Fibroblast of peridontal ligament (primary cell): ENCODE measurements around the gene RSAD2.
"Not testable (repeated sequence)": the region's sequence is repeated elsewhere in the genome, so short reads cannot be mapped to it uniquely, and the experiment has no call there.

ENCODE experiments used
- DNase-seq: peaks from one replicate; pipeline ENCODE4 v3.0.0-alpha.2; 2010; ENCODE audit errors: extremely low read depth

Gene RSAD2

GRCh38 chr2:6877402-6878304, at the start of gene RSAD2:
RSAD2 (plus strand) TSS chr2:6877777; CDS start chr2:6877801, 24 bp downstream.
- peak; percentile 61 for DNase-seq

DNA sequence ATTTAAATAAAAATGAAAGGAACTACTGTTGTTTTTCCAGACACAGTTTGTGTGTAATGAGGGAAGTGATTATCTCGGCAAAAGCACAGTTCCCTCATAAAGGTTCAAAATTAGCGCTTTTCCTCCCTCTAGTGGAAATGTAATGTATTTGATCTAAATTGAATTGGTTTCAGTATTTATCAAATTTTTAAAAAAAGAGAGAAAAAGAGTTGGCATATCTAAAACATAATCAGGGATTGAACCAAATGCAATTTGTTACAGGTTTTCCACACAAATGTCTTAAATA, 49.3 kb upstream of the RSAD2 start:
- DNase-seq = peak; percentile 75

DNA sequence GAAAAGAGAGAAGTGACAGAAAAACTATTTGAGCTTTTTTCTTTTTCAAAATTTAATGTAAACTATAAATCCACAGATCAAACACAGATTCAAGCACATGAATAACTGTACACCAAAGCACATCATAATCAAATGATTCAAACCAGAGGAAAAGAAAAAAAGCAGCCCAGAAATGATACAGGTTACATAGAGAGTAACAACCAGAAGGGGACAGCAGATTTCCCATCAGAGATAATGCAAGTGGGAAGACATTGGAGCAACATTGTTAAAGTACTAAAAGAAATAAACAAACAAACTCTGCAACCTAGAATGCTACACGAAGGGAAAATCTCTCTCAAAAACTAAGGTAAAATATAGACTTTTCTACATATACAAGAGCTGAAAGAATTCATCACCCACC, 46.3 kb upstream of the RSAD2 start:
- DNase-seq = no peak

- DNase-seq = no peak
Observed at GRCh38 chr2:6832596-6833299, 44.8 kb upstream of the RSAD2 start.

DNA sequence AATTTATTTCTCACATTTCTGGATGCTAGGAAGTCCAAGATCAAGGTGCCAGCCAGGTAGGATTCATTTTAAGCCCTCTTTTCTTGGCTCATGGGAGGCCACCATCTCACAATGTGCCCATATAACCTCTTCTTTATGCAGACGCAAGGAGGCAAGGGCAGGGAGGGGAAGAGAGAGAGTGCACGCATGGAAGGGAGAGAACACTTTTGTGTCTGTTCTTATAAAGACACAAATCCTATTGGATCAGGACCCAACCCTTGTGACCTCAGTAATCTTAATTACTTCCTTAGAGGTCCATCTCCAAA, 44.3 kb upstream of the RSAD2 start:
- no peak for DNase-seq

DNA sequence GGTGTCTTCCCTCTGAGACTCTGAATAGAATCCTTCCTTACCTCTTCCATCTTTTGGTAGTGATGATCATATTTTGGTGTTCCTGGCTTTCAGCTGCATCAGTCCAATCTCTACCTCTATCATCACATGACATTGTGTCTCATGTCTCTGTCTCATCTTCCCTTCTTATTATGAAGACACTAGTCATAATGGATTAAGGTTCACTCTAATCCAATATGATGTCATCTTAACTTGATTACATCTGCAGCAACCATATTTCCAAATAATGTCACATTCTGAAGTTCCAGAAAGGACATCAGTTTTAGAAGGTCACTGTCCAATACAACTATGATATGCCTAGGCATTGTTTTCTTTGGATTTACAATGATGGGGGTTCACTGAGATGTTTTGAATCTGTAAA, 43.4 kb upstream of the RSAD2 start:
- no peak for DNase-seq

- DNase-seq = no peak
Observed at GRCh38 chr2:6835467-6835866, 42.1 kb upstream of the RSAD2 start.

- no peak for DNase-seq
Observed at GRCh38 chr2:6838673-6839319, 38.8 kb upstream of the RSAD2 start.

GRCh38 chr2:6841537-6842287, 35.9 kb upstream of the RSAD2 start:
- DNase-seq = no peak

DNA sequence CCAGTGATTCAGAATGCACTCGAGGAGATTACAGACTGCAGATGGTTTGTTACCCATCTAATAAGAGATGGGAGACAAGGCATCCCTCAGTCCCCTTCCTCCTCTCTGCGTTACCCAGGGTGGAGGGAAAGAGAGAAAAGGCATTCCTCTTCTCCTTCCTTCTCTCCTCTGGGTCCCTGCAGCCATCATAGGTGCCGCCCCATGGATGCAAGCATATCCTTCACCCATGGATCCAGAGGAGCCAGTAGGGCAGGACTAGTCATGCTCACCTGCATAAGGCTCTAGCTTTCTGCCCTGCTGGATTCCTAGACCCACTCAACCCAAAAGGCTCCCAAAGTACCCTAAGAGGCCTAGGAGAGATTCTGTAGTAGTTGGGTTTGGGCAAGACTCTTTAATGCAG, 32.3 kb upstream of the RSAD2 start:
- DNase-seq = peak; percentile 16

- DNase-seq = no peak
Observed at GRCh38 chr2:6845903-6846302, 31.7 kb upstream of the RSAD2 start.

DNA sequence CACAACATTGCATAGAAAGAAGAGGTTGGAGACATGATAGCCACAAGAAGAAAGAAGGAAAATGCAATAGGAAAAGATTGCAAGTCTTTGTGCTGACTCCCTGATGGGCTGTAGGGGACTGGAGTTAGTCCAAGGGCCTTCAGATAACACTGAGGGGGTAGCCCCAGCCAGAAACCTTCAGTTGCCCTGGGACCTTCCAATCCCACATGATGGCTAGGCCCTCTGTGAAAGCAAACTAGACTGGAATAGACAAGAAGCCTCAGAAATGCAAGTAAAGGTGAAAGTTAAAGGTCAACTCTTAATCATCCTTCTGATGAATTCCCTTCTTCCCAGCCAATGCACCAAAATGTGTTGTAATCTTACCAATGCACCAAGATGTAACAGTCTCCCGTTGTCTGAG, 31.0 kb upstream of the RSAD2 start:
- DNase-seq = no peak

GRCh38 chr2:6846967-6847681, 30.5 kb upstream of the RSAD2 start:
- no peak for DNase-seq

DNA sequence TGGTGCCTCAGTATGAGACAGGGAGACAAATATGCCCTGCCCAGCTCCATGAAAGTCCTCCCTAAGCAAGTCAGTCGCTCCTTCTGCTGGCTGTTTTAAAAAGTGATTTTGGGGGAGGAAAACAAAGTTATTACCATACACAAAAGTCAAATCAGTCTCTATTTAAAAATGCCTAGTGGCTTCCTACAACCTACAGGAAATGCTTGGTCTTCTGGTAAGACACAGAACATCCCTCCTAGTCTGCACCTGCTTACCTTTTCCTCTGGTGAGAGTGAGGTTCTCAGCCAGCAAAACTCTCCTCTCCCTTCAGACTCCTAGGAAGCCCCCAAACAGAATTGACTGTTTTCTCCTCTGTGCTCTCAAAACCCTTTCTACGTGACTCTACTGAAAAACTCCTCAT, 25.4 kb upstream of the RSAD2 start:
- no peak for DNase-seq

DNA sequence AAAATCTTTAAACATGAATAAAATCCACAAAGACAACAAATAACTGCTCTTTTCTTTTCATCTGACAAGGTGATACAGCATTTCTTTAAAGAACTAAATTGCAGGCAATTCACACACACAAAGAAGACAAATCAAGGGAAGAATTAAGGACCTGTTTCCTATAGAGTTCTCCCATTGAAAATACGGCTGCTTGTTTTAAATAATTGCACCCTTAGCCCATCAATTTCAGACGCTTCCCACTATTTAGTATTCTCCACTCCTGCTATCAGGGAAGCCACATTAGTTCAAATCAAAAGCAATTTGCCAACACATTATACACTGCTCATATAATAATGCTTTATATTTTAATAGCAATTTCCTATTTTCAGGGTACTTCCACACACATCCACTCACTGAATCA, 23.2 kb upstream of the RSAD2 start:
- DNase-seq = no peak

GRCh38 chr2:6855860-6856547, 21.6 kb upstream of the RSAD2 start:
- no peak for DNase-seq

GRCh38 chr2:6856548-6856920, 21.0 kb upstream of the RSAD2 start:
- no peak for DNase-seq

GRCh38 chr2:6858466-6859027, 19.0 kb upstream of the RSAD2 start:
- DNase-seq = not testable (repeated sequence)

GRCh38 chr2:6860296-6860695, 17.3 kb upstream of the RSAD2 start:
- DNase-seq = no peak

- DNase-seq = no peak
Observed at GRCh38 chr2:6863792-6864191, 13.8 kb upstream of the RSAD2 start.

DNA sequence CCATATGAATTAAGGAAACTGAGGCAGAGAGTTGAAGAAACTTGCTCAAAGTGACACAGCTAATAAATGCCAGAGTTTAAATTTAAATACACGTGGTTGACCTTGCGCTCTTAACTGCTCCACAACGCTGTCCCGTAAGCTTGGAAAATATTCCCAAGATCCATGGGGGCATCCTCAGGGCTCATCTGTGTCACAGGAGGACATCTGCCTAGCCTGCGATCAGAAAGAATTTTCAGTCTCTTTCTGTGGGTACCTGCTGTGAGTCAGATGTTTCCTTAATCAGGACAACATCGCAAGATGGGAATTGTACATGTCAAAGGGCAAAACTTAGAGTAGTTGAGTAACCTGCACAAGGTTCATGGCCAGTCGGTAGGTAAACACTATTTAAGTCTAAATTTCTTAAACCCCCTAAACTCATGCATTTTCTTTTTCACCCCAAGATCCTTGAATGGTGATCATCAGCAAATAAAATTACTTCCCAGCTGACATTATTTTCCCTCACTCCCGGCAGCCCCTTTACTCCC, 13.3 kb upstream of the RSAD2 start:
- no peak for DNase-seq
